Activated T-helper 2 cell treated with anti-CD3 and anti-CD28 coated beads, Interferon-gamma antibody, Interleukin-2, Interleukin-4, amounts not matched to agents 10 μg/mL and 5 μg/mL and 100 μg/mL, durations not matched to agents 14 hours and 24 hours and 36 hours (primary cell): ENCODE results near the gene PLA2R1. TPM values are rescaled to one million over a fixed set of nuclear protein-coding genes. Genes with fewer than 3 reads are reported as not detected.

Experiments used
- DNase-seq: peaks from one replicate; pipeline ENCODE4 v3.0.0; 2021; ENCODE audit warnings: low spot score
- H3K27ac Mint-ChIP-seq: one replicate; pipeline ENCODE4 v1.8.0; 2021; ENCODE audit warnings: mixed read lengths
- H3K27me3 Mint-ChIP-seq: one replicate; pipeline ENCODE4 v1.8.0; 2021; ENCODE audit warnings: low read depth, mixed read lengths
- H3K36me3 Mint-ChIP-seq: one replicate; pipeline ENCODE4 v1.8.0; 2021; ENCODE audit warnings: low read depth, mixed read lengths
- H3K4me1 Mint-ChIP-seq: one replicate; pipeline ENCODE4 v1.8.0; 2021; ENCODE audit warnings: low read depth, mixed read lengths
- H3K4me3 Mint-ChIP-seq: one replicate; pipeline ENCODE4 v1.8.0; 2021; ENCODE audit warnings: low read depth, mild to moderate bottlenecking, moderate library complexity, mixed read lengths
- H3K9me3 Mint-ChIP-seq: one replicate; pipeline ENCODE4 v1.8.0; 2021; ENCODE audit warnings: mixed read lengths
- intact Hi-C: fragments of 100-400 bp; cut with micrococcal nuclease; formaldehyde crosslinking; loops from one replicate; pipeline ENCODE4 v1.15.1; 2023
- total RNA-seq: library from RNA; stranded (reverse); gene quantifications from 2 replicates; pipeline ENCODE4 v1.2.3, GENCODE V29; 2022

Gene PLA2R1
- total RNA-seq, 1 donor from 2014 or later = not detected

GRCh38 chr2:159890551-159891266 lies 171.7 kb downstream of the PLA2R1 start:
- no peaks in the 10 kb centered on the region for H3K9me3 Mint-ChIP-seq
- H3K27me3 Mint-ChIP-seq = no peaks in the 10 kb centered on the region
- H3K4me3 Mint-ChIP-seq = no peak overlapping the region
- no peak for DNase-seq
- H3K27ac Mint-ChIP-seq = peak overlapping the region; percentile 93
- peaks cover 78% of the 10 kb centered on the region for H3K36me3 Mint-ChIP-seq
- intact Hi-C loops = loop anchor here (1.0 to 10.0 kb wide), 5 partner anchors 11 to 1184 kb away; partner anchors contain the start of gene LY75
- H3K4me1 Mint-ChIP-seq = peaks cover 47% of the 10 kb centered on the region

- H3K27ac Mint-ChIP-seq = no peak overlapping the region
- H3K27me3 Mint-ChIP-seq = no peaks in the 10 kb centered on the region
- H3K4me1 Mint-ChIP-seq = peaks cover 24% of the 10 kb centered on the region
- DNase-seq = no peak
- H3K9me3 Mint-ChIP-seq = no peaks in the 10 kb centered on the region
- H3K36me3 Mint-ChIP-seq = peaks cover 73% of the 10 kb centered on the region
- H3K4me3 Mint-ChIP-seq = no peak overlapping the region
- intact Hi-C loops = no loop called here
Measured at GRCh38 chr2:159882130-159882745, 180.2 kb downstream of the PLA2R1 start.

Other genes with a start within 250 kb of the PLA2R1 start
- gene LY75, start 157.9 kb downstream of the PLA2R1 start, total RNA-seq = 112 TPM in 2 replicates
- not detected in 2 replicates for gene ITGB6, start 137.7 kb upstream of the PLA2R1 start, total RNA-seq